Sigmoid colon (tissue), 7 donors: ENCODE measurements around the gene VPS52. TPM values are rescaled to one million over a fixed set of nuclear protein-coding genes. Genes with fewer than 3 reads are reported as not detected.
A peak's percentile ranks its signal among the peaks of the same experiment; 100 is the strongest.

Experiments
- DNase-seq: peaks from one replicate; pipeline ENCODE4 v3.0.0-alpha.2; 2019
- H3K27ac ChIP-seq, 4 donors: fragments of 200-600 bp; sonication (generic); one replicate each; pipeline ENCODE4 v1.5.1; 2016 to 2019; ENCODE audit warnings: mild to moderate bottlenecking in 1 of 4
- H3K27me3 ChIP-seq, 3 donors: fragments of 200-600 bp; sonication (generic); one replicate each; pipeline ENCODE4 v1.5.1; 2019; ENCODE audit warnings: mild to moderate bottlenecking in 1 of 3
- H3K36me3 ChIP-seq, 4 donors: fragments of 200-600 bp; sonication (generic); one replicate each; pipeline ENCODE4 v1.5.1; 2016 to 2019
- H3K4me1 ChIP-seq, 4 donors: fragments of 200-600 bp; sonication (generic); one replicate each; pipeline ENCODE4 v1.5.1; 2017 to 2019
- H3K4me3 ChIP-seq, 4 donors: fragments of 200-600 bp; sonication (generic); one replicate each; pipeline ENCODE4 v1.5.1; 2017 to 2019; ENCODE audit warnings: mild to moderate bottlenecking in 2 of 4, moderate library complexity in 1 of 4
- H3K9me3 ChIP-seq, 4 donors: fragments of 200-600 bp in 3 of 4; sonication (generic) in 3 of 4; one replicate each; pipeline versions ENCODE4 v1.5.1 to v1.6.1; 2013 to 2019
- EP300 ChIP-seq, 4 donors: sonication (generic); formaldehyde crosslinking; IDR thresholded peaks; one replicate each; pipeline ENCODE4 v1.6.1; 2017; ENCODE audit warnings: antibody characterized with exemption in 4 of 4
- POLR2A ChIP-seq, 2 donors: fragments of 450-650 bp; IDR thresholded peaks; one replicate each; pipeline ENCODE4 v1.6.1; 2016; ENCODE audit warnings: antibody characterized with exemption in 2 of 2, mild to moderate bottlenecking in 2 of 2, moderate library complexity in 2 of 2
- POLR2AphosphoS5 ChIP-seq, 4 donors: sonication (generic); formaldehyde crosslinking; IDR thresholded peaks; one replicate each; pipeline ENCODE4 v1.6.1; 2017; ENCODE audit warnings: antibody characterized with exemption in 4 of 4
- WGBS, 2 donors: extraction: QIAGEN DNeasy Blood & Tissue Kit; methylation state at CpG; one replicate each; pipeline ENCODE4 v1.1.7; 2013; 5-methylcytosine and 5-hydroxymethylcytosine counted together
- intact Hi-C: fragments of 100-400 bp; cut with DNase I; formaldehyde crosslinking; loops from one replicate; pipeline ENCODE4 v1.15.1; 2023
- polyA plus RNA-seq, 3 donors: library from polyadenylated mRNA; stranded (reverse); fragments of 200-250 nt; gene quantifications; one replicate each; pipeline ENCODE4 v1.2.3, GENCODE V29; 2013
- total RNA-seq, 4 donors: library from RNA; depleted of rRNA; stranded (reverse); fragments of >200 nt; gene quantifications; one replicate each; pipeline ENCODE4 v1.1.0, GENCODE V29; 2016
- TF ChIP-seq, protein P1 (sequence below), 4 experiments: fragments of 450-650 bp in 3 of 4; fragments of 200-600 bp in 1 of 4; IDR thresholded peaks; one replicate each; pipeline ENCODE4 v1.5.1; 2016 to 2019; ENCODE audit warnings: antibody characterized with exemption in 4 of 4, mild to moderate bottlenecking in 3 of 4, moderate library complexity in 2 of 4
- donor health status: healthy with polysubstance abuse.
- donor health status: Bipolar disorder and iron deficiency.
- donor health status: healthy.

Gene VPS52
- total and polyA plus RNA-seq, 7 donors: 23.4 to 51.2 (median 31.6) TPM

DNA sequence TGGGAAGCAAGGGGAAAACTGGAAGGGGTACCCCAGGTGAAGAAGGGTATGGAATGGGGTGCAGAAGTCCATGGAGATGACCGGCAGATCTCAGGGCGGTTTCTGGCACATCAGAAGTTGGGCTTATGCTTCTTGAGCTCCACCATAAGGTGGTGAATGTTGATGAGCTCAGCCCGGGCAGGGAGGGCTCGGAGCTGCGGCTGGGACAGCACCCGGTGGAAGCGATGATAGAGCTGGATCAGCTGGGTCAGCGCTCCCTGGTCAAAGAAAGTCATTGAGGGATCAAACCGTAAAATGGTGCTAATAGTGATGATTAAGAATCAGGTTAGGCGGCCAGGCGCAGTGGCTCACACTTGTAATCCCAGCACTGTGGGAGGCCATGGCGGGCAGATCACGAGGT, 20.9 kb downstream of the VPS52 start:
- peaks cover 0 to 23% (median 4%) of the 10 kb centered on the region in 4 donors for H3K36me3 ChIP-seq
- TF ChIP-seq POLR2A (IDR thresholded peaks at IDR 0.05): no peak
- TF ChIP-seq, protein P1, sequence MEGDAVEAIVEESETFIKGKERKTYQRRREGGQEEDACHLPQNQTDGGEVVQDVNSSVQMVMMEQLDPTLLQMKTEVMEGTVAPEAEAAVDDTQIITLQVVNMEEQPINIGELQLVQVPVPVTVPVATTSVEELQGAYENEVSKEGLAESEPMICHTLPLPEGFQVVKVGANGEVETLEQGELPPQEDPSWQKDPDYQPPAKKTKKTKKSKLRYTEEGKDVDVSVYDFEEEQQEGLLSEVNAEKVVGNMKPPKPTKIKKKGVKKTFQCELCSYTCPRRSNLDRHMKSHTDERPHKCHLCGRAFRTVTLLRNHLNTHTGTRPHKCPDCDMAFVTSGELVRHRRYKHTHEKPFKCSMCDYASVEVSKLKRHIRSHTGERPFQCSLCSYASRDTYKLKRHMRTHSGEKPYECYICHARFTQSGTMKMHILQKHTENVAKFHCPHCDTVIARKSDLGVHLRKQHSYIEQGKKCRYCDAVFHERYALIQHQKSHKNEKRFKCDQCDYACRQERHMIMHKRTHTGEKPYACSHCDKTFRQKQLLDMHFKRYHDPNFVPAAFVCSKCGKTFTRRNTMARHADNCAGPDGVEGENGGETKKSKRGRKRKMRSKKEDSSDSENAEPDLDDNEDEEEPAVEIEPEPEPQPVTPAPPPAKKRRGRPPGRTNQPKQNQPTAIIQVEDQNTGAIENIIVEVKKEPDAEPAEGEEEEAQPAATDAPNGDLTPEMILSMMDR (IDR thresholded peaks at IDR 0.05): no peak
- no peak for TF ChIP-seq POLR2AphosphoS5 (IDR thresholded peaks at IDR 0.05)
- no peak for TF ChIP-seq EP300 (IDR thresholded peaks at IDR 0.05)
- H3K27me3 ChIP-seq: no peaks in the 10 kb centered on the region
- H3K27ac ChIP-seq: peak overlapping the region; percentile 89 to 94 (median 94)
- intact Hi-C loops: no loop called here
- no peaks in the 10 kb centered on the region for H3K9me3 ChIP-seq
- DNase-seq: no peak
- 92 to 98% methylated on average over 13 of the region's 13 CpGs for WGBS, 2 donors
- H3K4me3 ChIP-seq: no peak overlapping the region
- peaks cover 0 to 27% (median 24%) of the 10 kb centered on the region in 4 donors for H3K4me1 ChIP-seq

DNA sequence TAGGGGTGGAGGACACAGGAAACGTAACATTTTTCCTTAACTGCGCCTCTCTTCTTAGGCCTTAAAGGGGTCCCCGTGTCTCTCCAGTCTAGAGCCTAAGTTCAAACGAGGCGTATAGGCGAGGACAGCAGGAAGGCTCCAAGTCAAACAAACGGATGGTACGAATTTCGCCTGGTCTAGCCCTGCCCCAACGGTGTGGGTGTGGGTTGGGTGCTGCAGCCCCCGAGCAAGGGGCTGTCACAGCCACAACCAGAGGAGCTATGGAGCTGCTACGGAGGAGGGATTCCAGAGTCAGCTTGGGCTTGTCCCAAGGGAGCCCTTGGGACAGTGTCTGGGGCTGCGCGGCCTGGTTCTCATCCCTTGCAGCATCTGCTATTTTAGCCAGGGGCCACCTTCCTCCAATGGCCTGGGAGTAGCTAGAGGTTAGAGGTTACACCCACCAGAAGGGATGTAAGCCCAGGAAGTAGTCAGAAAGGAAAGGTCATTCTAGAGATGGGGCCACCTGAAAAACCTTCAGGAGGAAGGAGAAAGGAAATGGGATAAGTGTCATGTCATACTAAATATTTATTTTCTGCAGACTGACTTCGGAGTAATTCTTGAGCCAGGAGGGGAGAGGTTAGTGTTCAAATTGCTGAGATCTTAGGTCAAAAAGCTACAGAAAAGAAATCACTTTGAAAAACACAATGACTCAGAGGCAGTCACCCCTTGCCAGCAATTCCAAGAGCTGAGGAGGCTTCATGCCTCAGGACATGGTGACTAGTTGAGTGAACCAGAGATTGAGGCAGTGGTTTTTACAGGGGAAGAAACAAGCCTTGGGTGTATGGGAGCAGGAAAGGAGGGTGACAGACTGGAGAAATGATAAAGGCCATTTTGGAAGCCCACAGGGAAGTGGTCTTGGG, 21.7 kb downstream of the VPS52 start:
- intact Hi-C loops: loop anchor here (2.0 to 5.0 kb wide), 4 partner anchors 41 to 358 kb away; partner anchors contain the start of genes RING1, RXRB and SLC39A7
- Histone ChIP-seq H3K4me1 (peaks cover 0 to 27% (median 24%) of the 10 kb centered on the region in 4 donors), H3K27ac (peak overlapping the region; percentile 89 to 94 (median 94)), H3K9me3 (no peaks in the 10 kb centered on the region), H3K36me3 (peaks cover 0 to 22% (median 4%) of the 10 kb centered on the region in 4 donors), H3K4me3 (peak overlapping the region; percentile 37 to 64 (median 54)), H3K27me3 (no peaks in the 10 kb centered on the region)
- WGBS, 2 donors: 20% methylated on average over 15 of the region's 15 CpGs
- TF ChIP-seq, protein P1 (IDR thresholded peaks at IDR 0.05): no peak
- TF ChIP-seq POLR2AphosphoS5 (IDR thresholded peaks at IDR 0.05): no peak
- no peak for TF ChIP-seq EP300 (IDR thresholded peaks at IDR 0.05)
- TF ChIP-seq POLR2A (IDR thresholded peaks at IDR 0.05): no peak
- peak; percentile 68 for DNase-seq

DNA sequence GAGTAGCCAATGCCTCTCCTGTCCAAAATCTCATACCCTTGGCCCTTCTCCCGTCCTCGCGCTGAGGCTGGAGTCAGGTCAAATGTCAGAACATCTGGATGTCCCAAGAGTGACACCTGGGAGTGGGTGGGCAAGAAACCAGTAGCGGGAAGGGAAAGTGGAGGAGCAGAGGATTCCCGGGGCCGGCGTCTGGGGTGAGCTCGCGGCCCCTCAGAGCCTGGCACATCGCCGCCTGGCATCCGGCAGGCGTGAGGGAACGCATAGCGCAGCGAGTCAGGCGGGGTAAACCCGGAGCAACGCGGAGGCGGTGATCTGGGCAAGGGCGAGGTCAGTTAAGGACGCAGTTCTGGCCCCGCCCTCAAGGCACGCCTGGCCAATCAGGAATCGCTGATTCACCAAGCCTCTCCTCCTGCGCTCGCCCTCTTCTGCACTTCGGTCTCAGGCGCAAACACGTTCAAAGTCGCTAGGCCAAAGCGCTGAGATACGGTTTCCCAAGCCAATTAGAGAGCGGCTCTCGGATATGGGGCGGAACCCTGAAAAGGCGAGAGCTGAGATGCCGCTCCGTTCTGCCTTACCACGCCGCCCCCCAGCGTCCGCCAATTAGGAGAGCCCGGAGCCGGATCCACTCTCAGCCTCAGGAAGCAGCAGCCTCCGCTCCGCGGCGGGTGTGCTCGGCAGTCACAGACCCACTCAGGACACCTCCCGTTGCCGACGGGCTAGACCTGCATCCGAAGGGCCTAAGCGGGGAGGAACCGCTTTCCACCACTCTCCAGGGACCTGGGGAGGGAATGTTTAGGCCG, 22.5 kb downstream of the VPS52 start:
- TF ChIP-seq EP300 (IDR thresholded peaks at IDR 0.05) (no peak), POLR2A (IDR thresholded peaks at IDR 0.05) (peak; percentile 88 to 95), POLR2AphosphoS5 (IDR thresholded peaks at IDR 0.05) (peak; percentile 81 to 97 (median 88))
- TF ChIP-seq, protein P1 (IDR thresholded peaks at IDR 0.05): no peak
- intact Hi-C loops: loop anchor here (1.0 to 5.0 kb wide), 6 partner anchors 40 to 357 kb away; partner anchors contain the start of genes RING1, RXRB and SLC39A7
- Histone ChIP-seq H3K4me3 (peak overlapping the region; percentile 37 to 64 (median 54)), H3K4me1 (peaks cover 0 to 27% (median 24%) of the 10 kb centered on the region in 4 donors), H3K27ac (peak overlapping the region; percentile 89 to 94 (median 94)), H3K9me3 (no peaks in the 10 kb centered on the region), H3K27me3 (no peaks in the 10 kb centered on the region), H3K36me3 (peaks cover 0 to 20% (median 4%) of the 10 kb centered on the region in 4 donors)
- WGBS, 2 donors: 0% methylated on average over 58 of the region's 58 CpGs
- peak; percentile 99 for DNase-seq

DNA sequence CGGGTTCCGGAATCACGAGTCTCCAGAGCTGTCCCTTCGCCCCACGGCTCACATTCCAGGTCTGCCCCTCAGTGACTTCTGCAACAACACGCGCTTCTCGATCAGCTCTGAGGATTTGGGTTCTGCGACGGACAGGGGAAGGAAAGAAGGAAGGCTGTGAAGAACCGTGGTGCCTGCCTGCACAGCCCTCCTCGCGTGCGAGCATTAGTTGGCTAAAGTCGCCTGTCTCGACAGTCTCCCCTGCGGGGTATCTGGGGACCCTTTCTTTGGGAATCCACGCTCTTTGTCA, 23.1 kb downstream of the VPS52 start:
- intact Hi-C loops: loop anchor here (1.0 to 5.0 kb wide), 6 partner anchors 40 to 356 kb away; partner anchors contain the start of genes RING1, RXRB and SLC39A7
- WGBS, 2 donors: 1% methylated on average over 18 of the region's 18 CpGs
- Histone ChIP-seq H3K9me3 (no peaks in the 10 kb centered on the region), H3K36me3 (peaks cover 0 to 20% (median 4%) of the 10 kb centered on the region in 4 donors), H3K27ac (peak overlapping the region; percentile 89 to 94 (median 94)), H3K4me1 (peaks cover 0 to 27% (median 24%) of the 10 kb centered on the region in 4 donors), H3K4me3 (peak overlapping the region; percentile 26 to 64 (median 54)), H3K27me3 (no peaks in the 10 kb centered on the region)
- no peak for DNase-seq
- TF ChIP-seq POLR2AphosphoS5 (IDR thresholded peaks at IDR 0.05): no peak
- TF ChIP-seq, protein P1 (IDR thresholded peaks at IDR 0.05): peak in 2 of 4 experiments; percentile 3 to 5
